CD4-positive, alpha-beta T cell treated with Interleukin-4 for 1 hour (primary cell): ENCODE measurements around the gene SLC35F3.
"Not testable (repeated sequence)": the region's sequence is repeated elsewhere in the genome, so short reads cannot be mapped to it uniquely, and the experiment has no call there.

ENCODE experiments used
- DNase-seq, 2 donors: peaks; one replicate each; pipeline ENCODE4 v3.0.0-alpha.2; 2020 to 2022

SLC35F3 gene

GRCh38 chr1:234231061-234231892 lies 326.8 kb downstream of the SLC35F3 start:
- no peak for DNase-seq

GRCh38 chr1:234231893-234232276 lies 327.4 kb downstream of the SLC35F3 start:
- DNase-seq: no peak

GRCh38 chr1:234234199-234234598 lies 329.7 kb downstream of the SLC35F3 start:
- no peak for DNase-seq

GRCh38 chr1:234235434-234235881 lies 331.0 kb downstream of the SLC35F3 start:
- DNase-seq: no peak

GRCh38 chr1:234237393-234237792 lies 332.9 kb downstream of the SLC35F3 start:
- no peak for DNase-seq

- DNase-seq: no peak
Measured at GRCh38 chr1:234238060-234238459, 333.6 kb downstream of the SLC35F3 start.

- no peak for DNase-seq
Measured at GRCh38 chr1:234239515-234239914, 335.0 kb downstream of the SLC35F3 start.

GRCh38 chr1:234239936-234240335 lies 335.5 kb downstream of the SLC35F3 start:
- no peak for DNase-seq

- no peak for DNase-seq
Measured at GRCh38 chr1:234240680-234241079, 336.2 kb downstream of the SLC35F3 start.

GRCh38 chr1:234241941-234242490 lies 337.5 kb downstream of the SLC35F3 start:
- DNase-seq: no peak

- no peak for DNase-seq
Measured at GRCh38 chr1:234243521-234244260, 339.2 kb downstream of the SLC35F3 start.

GRCh38 chr1:234244482-234244881 lies 340.0 kb downstream of the SLC35F3 start:
- DNase-seq: no peak

- no peak for DNase-seq
Measured at GRCh38 chr1:234246638-234247116, 342.2 kb downstream of the SLC35F3 start.

- DNase-seq: not testable (repeated sequence)
Measured at GRCh38 chr1:234247746-234248145, 343.3 kb downstream of the SLC35F3 start.

- no peak for DNase-seq
Measured at GRCh38 chr1:234250747-234251146, 346.3 kb downstream of the SLC35F3 start.

- no peak for DNase-seq
Measured at GRCh38 chr1:234253732-234254131, 349.3 kb downstream of the SLC35F3 start.

- no peak for DNase-seq
Measured at GRCh38 chr1:234256359-234256758, 351.9 kb downstream of the SLC35F3 start.

- no peak for DNase-seq
Measured at GRCh38 chr1:234258071-234258470, 353.6 kb downstream of the SLC35F3 start.

- no peak for DNase-seq
Measured at GRCh38 chr1:234260578-234260977, 356.1 kb downstream of the SLC35F3 start.

GRCh38 chr1:234261545-234261944 lies 357.1 kb downstream of the SLC35F3 start:
- DNase-seq: no peak

- no peak for DNase-seq
Measured at GRCh38 chr1:234262007-234262753, 357.7 kb downstream of the SLC35F3 start.

- no peak for DNase-seq
Measured at GRCh38 chr1:234262754-234263105, 358.3 kb downstream of the SLC35F3 start.

- DNase-seq: no peak
Measured at GRCh38 chr1:234264832-234265231, 360.4 kb downstream of the SLC35F3 start.
